Activated CD8-positive, alpha-beta T cell treated with anti-CD3 and anti-CD28 coated beads for 36 hours (primary cell): ENCODE measurements around the gene PGM2L1. TPM values are rescaled to one million over a fixed set of nuclear protein-coding genes. Genes with fewer than 3 reads are reported as not detected.

Source experiments
- ATAC-seq: fragments of 200-7000 bp; cut with Tn5 transposase; one replicate; pipeline ENCODE4 v1.10.0; 2021; ENCODE audit warnings: mild to moderate bottlenecking, moderate library complexity
- CTCF ChIA-PET: fragments of 350-600 bp; sonication (Branson Sonifier 250); formaldehyde crosslinking; loops from one replicate; lab custom pipeline; 2021; ENCODE audit warnings: antibody characterized with exemption; lab: Charles Lee
- POLR2A ChIA-PET: fragments of 350-600 bp; sonication (Branson Sonifier 250); formaldehyde crosslinking; loops from one replicate; lab custom pipeline; 2021; ENCODE audit warnings: antibody characterized with exemption; lab: Charles Lee
- DNase-seq: peaks from one replicate; pipeline ENCODE4 v3.0.0-alpha.2; 2020
- H3K27ac Mint-ChIP-seq: one replicate; pipeline ENCODE4 v1.8.0; 2021; ENCODE audit warnings: mild to moderate bottlenecking, mixed read lengths
- H3K27me3 Mint-ChIP-seq: one replicate; pipeline ENCODE4 v1.8.0; 2021; ENCODE audit warnings: mixed read lengths
- H3K36me3 Mint-ChIP-seq: one replicate; pipeline ENCODE4 v1.8.0; 2021; ENCODE audit warnings: low read depth, mixed read lengths
- H3K4me1 Mint-ChIP-seq: one replicate; pipeline ENCODE4 v1.8.0; 2021; ENCODE audit warnings: low read depth, mixed read lengths
- H3K4me3 Mint-ChIP-seq: one replicate; pipeline ENCODE4 v1.8.0; 2021; ENCODE audit warnings: mild to moderate bottlenecking, moderate library complexity, mixed read lengths
- H3K9me3 Mint-ChIP-seq: one replicate; pipeline ENCODE4 v1.8.0; 2021; ENCODE audit warnings: mixed read lengths
- intact Hi-C: fragments of 100-400 bp; cut with micrococcal nuclease; formaldehyde crosslinking; loops from one replicate; pipeline ENCODE4 v1.10.0; 2022
- total RNA-seq, 2 experiments: library from RNA; stranded (reverse); gene quantifications; one replicate each; pipeline ENCODE4 v1.2.3, GENCODE V29; 2021
- TF ChIP-seq, protein P1 (sequence below): fragments of 200-600 bp; IDR thresholded peaks from one replicate; pipeline ENCODE4 v1.8.0; 2022; ENCODE audit warnings: antibody characterized with exemption, mild to moderate bottlenecking

The PGM2L1 gene
- total RNA-seq, 2 experiments from 2014 or later, result 5.8 to 5.9 TPM

DNA sequence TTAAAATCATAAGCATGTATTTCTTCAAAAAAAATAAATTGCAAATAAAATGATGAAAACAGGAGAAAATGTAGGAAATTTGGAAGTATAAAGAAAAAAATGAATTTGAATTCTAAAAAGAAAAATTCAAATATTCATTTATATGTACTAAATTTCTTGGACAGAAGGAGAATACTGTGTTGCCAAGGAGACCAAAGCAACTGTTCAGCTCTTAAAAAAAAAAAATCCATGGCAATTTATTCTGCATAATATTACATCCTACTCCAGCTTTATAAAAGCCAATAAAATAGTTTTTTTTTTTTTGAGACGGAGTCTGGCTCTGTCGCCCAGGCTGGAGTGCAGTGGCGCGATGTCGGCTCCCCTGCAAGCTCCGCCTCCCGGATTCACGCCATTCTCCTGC is 6.0 kb downstream of the PGM2L1 start:
- Mint-ChIP-seq H3K4me3 (no peak overlapping the region), H3K4me1 (peaks cover 35% of the 10 kb centered on the region), H3K27me3 (no peaks in the 10 kb centered on the region), H3K36me3 (no peaks in the 10 kb centered on the region), H3K27ac (no peak overlapping the region), H3K9me3 (no peaks in the 10 kb centered on the region)
- TF ChIP-seq, protein P1, sequence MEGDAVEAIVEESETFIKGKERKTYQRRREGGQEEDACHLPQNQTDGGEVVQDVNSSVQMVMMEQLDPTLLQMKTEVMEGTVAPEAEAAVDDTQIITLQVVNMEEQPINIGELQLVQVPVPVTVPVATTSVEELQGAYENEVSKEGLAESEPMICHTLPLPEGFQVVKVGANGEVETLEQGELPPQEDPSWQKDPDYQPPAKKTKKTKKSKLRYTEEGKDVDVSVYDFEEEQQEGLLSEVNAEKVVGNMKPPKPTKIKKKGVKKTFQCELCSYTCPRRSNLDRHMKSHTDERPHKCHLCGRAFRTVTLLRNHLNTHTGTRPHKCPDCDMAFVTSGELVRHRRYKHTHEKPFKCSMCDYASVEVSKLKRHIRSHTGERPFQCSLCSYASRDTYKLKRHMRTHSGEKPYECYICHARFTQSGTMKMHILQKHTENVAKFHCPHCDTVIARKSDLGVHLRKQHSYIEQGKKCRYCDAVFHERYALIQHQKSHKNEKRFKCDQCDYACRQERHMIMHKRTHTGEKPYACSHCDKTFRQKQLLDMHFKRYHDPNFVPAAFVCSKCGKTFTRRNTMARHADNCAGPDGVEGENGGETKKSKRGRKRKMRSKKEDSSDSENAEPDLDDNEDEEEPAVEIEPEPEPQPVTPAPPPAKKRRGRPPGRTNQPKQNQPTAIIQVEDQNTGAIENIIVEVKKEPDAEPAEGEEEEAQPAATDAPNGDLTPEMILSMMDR, result no peak
- ATAC-seq (no peak), DNase-seq (no peak)
- intact Hi-C loops, result no loop called here
- ChIA-PET POLR2A (interaction anchor here (0.6 kb wide), 1 partner anchor 41 kb away, joined by 3 read pairs; no protein-coding TSS in a partner anchor), CTCF (interaction anchor here (2.2 to 7.6 kb wide), 2 partner anchors 25 to 57 kb away, joined by 4 to 190 read pairs; no protein-coding TSS in a partner anchor)

DNA sequence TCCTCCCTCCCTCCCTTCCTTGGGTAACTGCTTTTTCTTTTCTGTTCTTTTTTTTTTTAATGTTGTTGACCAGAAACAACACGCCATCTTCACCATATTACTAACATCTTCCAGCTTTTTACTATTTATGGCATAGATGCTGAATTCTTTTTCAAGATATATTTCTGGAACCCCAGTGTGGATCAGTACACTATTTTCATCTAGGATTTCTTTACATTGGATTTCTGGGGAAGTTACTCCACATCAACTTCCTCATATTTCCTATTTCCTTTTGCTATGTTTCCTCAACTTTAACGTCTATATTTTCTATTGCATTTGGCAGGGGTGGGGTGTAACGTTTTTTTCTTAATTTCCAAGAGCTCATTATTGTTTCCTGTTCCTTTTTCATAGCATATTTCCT is 7.0 kb downstream of the PGM2L1 start:
- no peak for DNase-seq
- ATAC-seq, result no peak
- Mint-ChIP-seq H3K27ac (peak overlapping the region; percentile 26), H3K4me1 (peaks cover 34% of the 10 kb centered on the region), H3K9me3 (no peaks in the 10 kb centered on the region), H3K27me3 (no peaks in the 10 kb centered on the region), H3K36me3 (no peaks in the 10 kb centered on the region), H3K4me3 (no peak overlapping the region)
- TF ChIP-seq, protein P1, result no peak
- intact Hi-C loops, result no loop called here
- POLR2A ChIA-PET, result interaction anchor here (0.7 to 0.8 kb wide), 2 partner anchors 16 to 102 kb away, joined by 3 read pairs; partner anchors contain the start of gene LIPT2
- CTCF ChIA-PET, result interaction anchor here (0.9 to 7.6 kb wide), 10 partner anchors 18 to 136 kb away, joined by 3 to 190 read pairs (median 4); partner anchors contain the start of gene LIPT2

DNA sequence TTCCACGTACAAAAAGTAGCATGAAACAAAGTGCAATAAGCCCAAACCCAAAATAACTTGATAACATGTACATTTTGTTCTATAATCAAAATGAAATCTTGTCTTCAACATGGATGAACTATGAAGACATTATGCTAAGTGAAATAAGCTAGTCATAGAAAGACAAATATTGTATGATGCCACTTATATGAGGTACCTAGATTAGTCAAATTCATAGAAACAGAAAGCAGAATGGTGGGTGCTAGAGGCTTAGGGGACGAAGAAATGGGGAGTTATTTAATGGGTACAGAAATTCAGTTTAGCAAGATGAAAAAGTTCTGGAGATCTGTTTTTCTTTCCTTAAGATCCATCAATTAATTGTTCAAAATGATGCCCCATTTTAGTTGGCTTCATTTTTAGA is 7.5 kb downstream of the PGM2L1 start:
- Mint-ChIP-seq H3K4me3 (no peak overlapping the region), H3K27me3 (no peaks in the 10 kb centered on the region), H3K36me3 (no peaks in the 10 kb centered on the region), H3K27ac (peak overlapping the region; percentile 26), H3K4me1 (peaks cover 34% of the 10 kb centered on the region), H3K9me3 (no peaks in the 10 kb centered on the region)
- ATAC-seq (peak; percentile 78), DNase-seq (peak; percentile 22)
- intact Hi-C loops, result no loop called here
- CTCF ChIA-PET, result interaction anchor here (0.9 to 7.6 kb wide), 10 partner anchors 18 to 135 kb away, joined by 3 to 190 read pairs (median 4); partner anchors contain the start of gene LIPT2
- TF ChIP-seq, protein P1, result no peak
- POLR2A ChIA-PET, result interaction anchor here (0.6 to 1.9 kb wide), 4 partner anchors 8 to 164 kb away, joined by 3 to 14 read pairs (median 3); partner anchors contain the start of genes LIPT2 and PGM2L1

DNA sequence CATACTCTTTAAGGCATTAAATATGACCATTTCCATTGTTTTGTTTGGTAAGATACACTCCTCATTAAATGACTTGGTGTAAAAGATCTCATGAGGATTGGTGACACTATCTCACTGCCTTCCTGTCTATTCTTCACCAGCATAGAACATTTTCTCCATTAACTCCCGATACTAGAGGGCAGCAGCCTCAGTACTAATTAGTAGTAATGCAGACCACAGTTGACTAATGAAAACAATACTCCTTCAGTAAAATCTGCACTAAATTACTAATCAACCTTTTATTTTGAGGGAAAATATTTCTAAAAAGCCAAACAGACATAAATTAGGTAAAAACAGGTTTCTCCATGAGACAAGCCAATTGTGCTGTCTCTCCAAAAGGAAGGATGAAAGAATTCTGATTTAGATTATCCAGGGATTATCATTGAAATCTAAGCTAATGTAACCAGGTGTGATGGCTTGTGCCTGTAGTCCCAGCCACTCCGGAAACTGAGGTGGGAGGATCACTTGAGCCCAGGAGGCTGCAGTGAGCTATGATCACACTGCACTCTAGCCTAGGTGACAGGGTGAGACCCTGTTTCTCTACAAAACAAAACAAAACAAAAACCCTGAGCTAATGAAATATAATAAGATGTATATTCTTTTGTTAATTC is 9.4 kb downstream of the PGM2L1 start:
- no peak overlapping the region for H3K4me3 Mint-ChIP-seq
- CTCF ChIA-PET, result interaction anchor here (0.6 to 7.6 kb wide), 28 partner anchors 8 to 204 kb away, joined by 3 to 190 read pairs (median 4); partner anchors contain the start of genes LIPT2, PGM2L1 and POLD3
- intact Hi-C loops, result loop anchor here (1.0 kb wide), 1 partner anchor 60 kb away; no protein-coding TSS in a partner anchor
- POLR2A ChIA-PET, result interaction anchor here (1.9 kb wide), 1 partner anchor 10 kb away, joined by 14 read pairs; the partner anchor contains the start of gene PGM2L1
- no peaks in the 10 kb centered on the region for H3K9me3 Mint-ChIP-seq
- no peaks in the 10 kb centered on the region for H3K36me3 Mint-ChIP-seq
- H3K4me1 Mint-ChIP-seq, result peaks cover 31% of the 10 kb centered on the region
- H3K27ac Mint-ChIP-seq, result peak overlapping the region; percentile 55
- TF ChIP-seq, protein P1, result peak; percentile 86
- ATAC-seq (peak; percentile 78), DNase-seq (peak; percentile 87)
- no peaks in the 10 kb centered on the region for H3K27me3 Mint-ChIP-seq

DNA sequence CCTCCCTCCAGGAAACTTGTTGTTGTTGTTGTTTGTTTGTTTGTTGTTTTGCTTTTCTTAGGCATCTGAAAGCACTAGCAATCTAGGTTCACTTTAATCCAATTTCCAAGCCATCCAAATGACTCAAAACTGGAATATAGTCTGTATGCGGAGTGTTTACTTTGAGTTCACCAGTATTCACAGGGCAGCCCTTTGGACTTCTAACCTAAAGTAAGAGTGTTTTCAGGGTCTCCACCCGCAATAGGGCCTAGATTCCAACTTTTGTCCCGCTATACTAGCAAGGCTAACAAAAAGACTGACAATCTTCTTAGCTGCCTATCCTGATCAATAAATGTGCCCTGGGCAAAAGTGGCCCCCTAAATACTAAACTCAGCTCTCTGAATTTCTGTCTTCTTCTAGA is 13.6 kb downstream of the PGM2L1 start:
- Mint-ChIP-seq H3K9me3 (no peaks in the 10 kb centered on the region), H3K27me3 (no peaks in the 10 kb centered on the region), H3K27ac (no peak overlapping the region), H3K36me3 (no peaks in the 10 kb centered on the region), H3K4me3 (no peak overlapping the region), H3K4me1 (peaks cover 7% of the 10 kb centered on the region)
- CTCF ChIA-PET, result interaction anchor here (1.1 to 3.7 kb wide), 2 partner anchors 65 to 69 kb away, joined by 4 to 20 read pairs; no protein-coding TSS in a partner anchor
- TF ChIP-seq, protein P1, result no peak
- intact Hi-C loops, result no loop called here
- POLR2A ChIA-PET, result no interaction called here
- ATAC-seq, result no peak
- DNase-seq, result no peak
